ENCODE data around the gene TRIM43B.
"Not testable (repeated sequence)": the region's sequence is repeated elsewhere in the genome, so short reads cannot be mapped to it uniquely, and the experiment has no call there.

- not testable (repeated sequence) for TF ChIP-seq POLR2AphosphoS5, CTCF, EP300, POLR2A (IDR thresholded peaks at IDR 0.05)
Observed at GRCh38 chr2:95463292-95463691, 21.3 kb downstream of the TRIM43B start.

All from sigmoid colon (tissue), 4 donors.